ENCODE results near the gene TMEM191C. TPM values are rescaled to one million over a fixed set of nuclear protein-coding genes. Genes with fewer than 3 reads are reported as not detected.

The TMEM191C gene
- total RNA-seq, 1 donor from 2014 or later, result 1.2 TPM

Other genes starting within 250 kb of the TMEM191C start
- gene RIMBP3B, start 83.6 kb upstream of the TMEM191C start, total RNA-seq, result 0.06 TPM in 1 of 2 replicates, not detected in the other
- gene HIC2, start 50.0 kb upstream of the TMEM191C start, total RNA-seq, result 4.3 and 6.2 TPM in 2 replicates
- gene RIMBP3C, start 84.1 kb downstream of the TMEM191C start, total RNA-seq, result 0.44 TPM in 1 of 2 replicates, not detected in the other
- gene UBE2L3, start 100.3 kb downstream of the TMEM191C start, total RNA-seq, result 87.1 and 87.5 TPM in 2 replicates
- 46.8 and 47.4 TPM in 2 replicates for gene YDJC, start 162.6 kb downstream of the TMEM191C start, total RNA-seq
- 0.35 TPM in 1 of 2 replicates, not detected in the other for gene CCDC116, start 165.4 kb downstream of the TMEM191C start, total RNA-seq
- gene SDF2L1, start 174.9 kb downstream of the TMEM191C start, total RNA-seq, result 54.7 and 56.6 TPM in 2 replicates
- gene PPIL2, start 198.6 kb downstream of the TMEM191C start, total RNA-seq, result 29.2 and 44.7 TPM in 2 replicates

Measured in glomerular endothelial cell (primary cell).